ENCODE results near the gene ESPN. TPM values are rescaled to one million over a fixed set of nuclear protein-coding genes. Genes with fewer than 3 reads are reported as not detected.

ESPN gene
- total and polyA plus RNA-seq, 2 of the 8 experiments (the other 6 are each of a cell fraction or from before 2014, with no cell fraction given): 5.2 to 16.3 TPM

- Histone ChIP-seq H2BK120ac (replicated peaks; ENCODE audit: low read depth, low read length) (no peak overlapping the region), H3K27me3 (replicated peaks in 1 of 4; ENCODE audit: control insufficient read depth in 3 of 4, extremely low read depth in 1 of 4, insufficient read depth in 3 of 4, low read length in 3 of 4) (no peaks in the 10 kb centered on the region; a peak in 1 of 7 replicates), H3K27ac (ENCODE audit: low read depth, low read length) (no peak overlapping the region), H2BK20ac (ENCODE audit: low read length) (0 out of 2 replicates have a peak overlapping the region, but pooled peaks have one; percentile 48), H3K4me2 (ENCODE audit: insufficient read depth in 1 of 2, low read depth in 2 of 2, low read length in 2 of 2) (0 out of 4 replicates have a peak overlapping the region, but pooled peaks of 1 of the 2 experiments have one; percentile 27), H4K8ac (ENCODE audit: extremely low read depth, insufficient read depth, low read length) (peak overlapping the region; percentile 45; the same call in 1 of the 2 replicates), H3K23me2 (ENCODE audit: low read depth, low read length) (no peaks in the 10 kb centered on the region), H4K5ac (ENCODE audit: insufficient read length, low read depth, low read length) (no peak overlapping the region), H4K20me1 (replicated peaks in 1 of 2; ENCODE audit: control insufficient read depth in 1 of 2, insufficient read depth in 2 of 2, low read length in 2 of 2) (peaks cover 1 to 10% of the 10 kb centered on the region in 2 experiments), H2BK15ac (ENCODE audit: low read length) (peak overlapping the region; percentile 88; the same call in 1 of the 2 replicates), H3K23ac (ENCODE audit: insufficient read length) (no peak overlapping the region), H4K91ac (replicated peaks; ENCODE audit: insufficient read length, low read length) (peak overlapping the region; percentile 91), H2AFZ (ENCODE audit: low read length) (no peak overlapping the region), H2BK12ac (ENCODE audit: low read depth, low read length) (peak overlapping the region; percentile 90; the same call in 1 of the 2 replicates), H3K9ac (replicated peaks in 1 of 4; ENCODE audit: extremely low read depth in 1 of 4, low read depth in 3 of 4, low read length in 3 of 4) (no peak overlapping the region), H3K4ac (replicated peaks; ENCODE audit: insufficient read length, low read depth, low read length) (no peak overlapping the region), H3K14ac (ENCODE audit: insufficient read length) (no peak overlapping the region), H3K79me2 (ENCODE audit: control insufficient read depth in 1 of 2, insufficient read depth in 2 of 2, low read length in 2 of 2) (no peaks in the 10 kb centered on the region), H3K56ac (replicated peaks; ENCODE audit: insufficient read length, low read depth, low read length) (no peak overlapping the region), H3K18ac (ENCODE audit: extremely low read depth, low read length) (peak overlapping the region; percentile 83; the same call in 1 of the 2 replicates), H3K4me3 (ENCODE audit: extremely low read depth in 1 of 4, insufficient read depth in 2 of 4, low read depth in 3 of 4, low read length in 4 of 4) (no peak overlapping the region), H3K79me1 (ENCODE audit: low read depth, low read length) (no peaks in the 10 kb centered on the region), H2BK5ac (ENCODE audit: low read depth, low read length) (peak overlapping the region; percentile 75; the same call in 1 of the 2 replicates), H2AK5ac (ENCODE audit: low read depth, low read length) (peak overlapping the region; percentile 90; the same call in 1 of the 2 replicates), H3K4me1 (replicated peaks in 1 of 4; ENCODE audit: control insufficient read depth in 3 of 4, insufficient read depth in 4 of 4, low read length in 3 of 4) (peaks cover 0 to 22% (median 14%) of the 10 kb centered on the region in 4 experiments; a peak in 6 of 7 replicates), H3K36me3 (ENCODE audit: control insufficient read depth in 2 of 4, insufficient read depth in 4 of 4, low read length in 3 of 4) (peaks cover 0 to 15% (median 3%) of the 10 kb centered on the region in 4 experiments; a peak in 3 of 8 replicates), H3K9me3 (ENCODE audit: insufficient read depth in 2 of 2, low read depth in 1 of 2, low read length in 1 of 2) (no peaks in the 10 kb centered on the region)
- DNase-seq (ENCODE audit: low read depth in 1 of 2, low spot score in 2 of 2): peak in 1 of 2 experiments; percentile 53
- WGBS, 2 experiments (ENCODE audit: extremely low coverage in 1 of 2, insufficient coverage in 1 of 2, insufficient read length in 1 of 2, insufficient replicate concordance in 2 of 2, low coverage in 1 of 2, low lambda C conversion rate in 2 of 2, missing lambda C conversion rate in 1 of 2): 86% methylated on average over 11 of the region's 13 CpGs; no CpG with 5 or more reads in 1 of the 2 experiments
- CTCF ChIA-PET (ENCODE audit: partially characterized antibody): interaction anchor here (1.3 to 6.6 kb wide), 9 partner anchors 9 to 141 kb away, joined by 3 to 87 read pairs (median 23); partner anchors contain the start of gene PLEKHG5
- no peak for FAIRE-seq
- POLR2A ChIA-PET (ENCODE audit: partially characterized antibody): interaction anchor here (13.7 kb wide), 1 partner anchor 24 kb away, joined by 123 read pairs; no protein-coding TSS in a partner anchor
- TF ChIP-seq SIN3A (conservative IDR thresholded peaks at IDR 0.05 in 1 of 2, IDR thresholded peaks at IDR 0.05 in 1 of 2; ENCODE audit: low read depth in 1 of 2, low read length in 2 of 2) (no peak), JUN (IDR thresholded peaks at IDR 0.05; ENCODE audit: low read depth, low read length) (no peak), CBX5 (IDR thresholded peaks at IDR 0.05; ENCODE audit: low read depth, low read length) (no peak), KDM4A (IDR thresholded peaks at IDR 0.05; ENCODE audit: low read depth, low read length, severe bottlenecking) (no peak), SAP30 (IDR thresholded peaks at IDR 0.05; ENCODE audit: insufficient read depth, insufficient replicate concordance, low read length) (no peak), FOSL1 (IDR thresholded peaks at IDR 0.05; ENCODE audit: insufficient read depth, low read depth, low read length) (no peak), RAD21 (IDR thresholded peaks at IDR 0.05 in 1 of 2, conservative IDR thresholded peaks at IDR 0.05 in 1 of 2; ENCODE audit: low read depth in 2 of 2, low read length in 2 of 2) (no peak), BACH1 (IDR thresholded peaks at IDR 0.05; ENCODE audit: low read length) (no peak), BRCA1 (IDR thresholded peaks at IDR 0.05; ENCODE audit: low read depth, low read length) (no peak), CBX8 (IDR thresholded peaks at IDR 0.05; ENCODE audit: borderline replicate concordance, low read depth, low read length) (no peak)
Observed at GRCh38 chr1:6474815-6475282, 50.3 kb downstream of the ESPN start.

Measured in H1 (cell line).